ENCODE data around the gene RAB8B. TPM values are rescaled to one million over a fixed set of nuclear protein-coding genes. Genes with fewer than 3 reads are reported as not detected.

Gene RAB8B
- total RNA-seq, 1 donor from 2014 or later = 31.6 TPM

- H3K4me3 Mint-ChIP-seq (ENCODE audit: low read depth) = no peak overlapping the region
- H3K4me1 Mint-ChIP-seq (ENCODE audit: low read depth) = peaks cover 17% of the 10 kb centered on the region
- no peak for DNase-seq (ENCODE audit: low spot score, unreplicated experiment)
- H3K9me3 Mint-ChIP-seq (ENCODE audit: low read depth) = peaks cover 7% of the 10 kb centered on the region
- no peak overlapping the region for H3K27ac Mint-ChIP-seq
- peaks cover 22% of the 10 kb centered on the region for H3K36me3 Mint-ChIP-seq (ENCODE audit: insufficient read depth)
- no peak for TF ChIP-seq CTCF (IDR thresholded peaks at IDR 0.05; ENCODE audit: unreplicated experiment)
- no peaks in the 10 kb centered on the region for H3K27me3 Mint-ChIP-seq
These were observed 54.4 kb downstream of the RAB8B start for GRCh38 chr15:63243776-63244175.

- DNase-seq (ENCODE audit: low spot score, unreplicated experiment) = no peak
- H3K4me1 Mint-ChIP-seq (ENCODE audit: low read depth) = peaks cover 17% of the 10 kb centered on the region
- H3K27ac Mint-ChIP-seq = peak overlapping the region; percentile 68
- TF ChIP-seq CTCF (IDR thresholded peaks at IDR 0.05; ENCODE audit: unreplicated experiment) = no peak
- peaks cover 24% of the 10 kb centered on the region for H3K36me3 Mint-ChIP-seq (ENCODE audit: insufficient read depth)
- no peak overlapping the region for H3K4me3 Mint-ChIP-seq (ENCODE audit: low read depth)
- H3K9me3 Mint-ChIP-seq (ENCODE audit: low read depth) = peaks cover 7% of the 10 kb centered on the region
- no peaks in the 10 kb centered on the region for H3K27me3 Mint-ChIP-seq
These were observed 55.0 kb downstream of the RAB8B start for GRCh38 chr15:63244399-63244798.

GRCh38 chr15:63244976-63245645 is 55.7 kb downstream of the RAB8B start:
- Mint-ChIP-seq H3K4me3 (ENCODE audit: low read depth) (no peak overlapping the region), H3K27ac (peak overlapping the region; percentile 68), H3K4me1 (ENCODE audit: low read depth) (peaks cover 17% of the 10 kb centered on the region), H3K27me3 (no peaks in the 10 kb centered on the region), H3K9me3 (ENCODE audit: low read depth) (peaks cover 7% of the 10 kb centered on the region), H3K36me3 (ENCODE audit: insufficient read depth) (peaks cover 26% of the 10 kb centered on the region)
- TF ChIP-seq CTCF (IDR thresholded peaks at IDR 0.05; ENCODE audit: unreplicated experiment) = no peak
- DNase-seq (ENCODE audit: low spot score, unreplicated experiment) = no peak

- TF ChIP-seq CTCF (IDR thresholded peaks at IDR 0.05; ENCODE audit: unreplicated experiment) = no peak
- Mint-ChIP-seq H3K27ac (peak overlapping the region; percentile 62), H3K4me3 (ENCODE audit: low read depth) (no peak overlapping the region), H3K9me3 (ENCODE audit: low read depth) (peaks cover 4% of the 10 kb centered on the region), H3K27me3 (no peaks in the 10 kb centered on the region), H3K4me1 (ENCODE audit: low read depth) (peaks cover 17% of the 10 kb centered on the region), H3K36me3 (ENCODE audit: insufficient read depth) (peaks cover 24% of the 10 kb centered on the region)
- DNase-seq (ENCODE audit: low spot score, unreplicated experiment) = no peak
These were observed 57.5 kb downstream of the RAB8B start for GRCh38 chr15:63246691-63247469.

- H3K4me3 Mint-ChIP-seq (ENCODE audit: low read depth) = no peak overlapping the region
- no peak overlapping the region for H3K27ac Mint-ChIP-seq
- DNase-seq (ENCODE audit: low spot score, unreplicated experiment) = no peak
- no peaks in the 10 kb centered on the region for H3K27me3 Mint-ChIP-seq
- peaks cover 15% of the 10 kb centered on the region for H3K4me1 Mint-ChIP-seq (ENCODE audit: low read depth)
- H3K36me3 Mint-ChIP-seq (ENCODE audit: insufficient read depth) = peaks cover 14% of the 10 kb centered on the region
- no peak for TF ChIP-seq CTCF (IDR thresholded peaks at IDR 0.05; ENCODE audit: unreplicated experiment)
- no peaks in the 10 kb centered on the region for H3K9me3 Mint-ChIP-seq (ENCODE audit: low read depth)
These were observed 61.0 kb downstream of the RAB8B start for GRCh38 chr15:63250312-63250965.
